Mammary epithelial cell (primary cell): ENCODE data around the gene ALOX5AP.

Experiments used
- CTCF ChIP-seq, 2 donors: IDR thresholded peaks in 1 of 2; conservative IDR thresholded peaks in 1 of 2; 2 replicates each; pipeline ENCODE4 v1.5.1; 2011 to 2012; ENCODE audit warnings: inconsistent platforms in 2 of 2, low read length in 2 of 2, mild to moderate bottlenecking in 2 of 2, control low read depth in 1 of 2, low read depth in 1 of 2; ENCODE audit not compliant: insufficient read depth in 1 of 2; ENCODE audit errors: extremely low read depth in 1 of 2
- EZH2 ChIP-seq: IDR thresholded peaks from 2 replicates; pipeline ENCODE4 v1.6.1; 2012; ENCODE audit warnings: low read length, inconsistent platforms, borderline replicate concordance

- TF ChIP-seq CTCF (conservative IDR thresholded peaks at IDR 0.05 in 1 of 2, IDR thresholded peaks at IDR 0.05 in 1 of 2; ENCODE audit: extremely low read depth in 1 of 2, insufficient read depth in 1 of 2, low read depth in 1 of 2, low read length in 2 of 2) (no peak), EZH2 (no peak)
Measured at GRCh38 chr13:30753030-30753616, 17.8 kb downstream of the ALOX5AP start.
